Coronary artery (tissue), 2 donors: ENCODE measurements around the gene CUL2.
"Not testable (repeated sequence)": the region's sequence is repeated elsewhere in the genome, so short reads cannot be mapped to it uniquely, and the experiment has no call there.

Experiments
- DNase-seq: peaks from one replicate; pipeline ENCODE4 v3.0.0-alpha.2; 2017; ENCODE audit warnings: low spot score
- H3K27ac ChIP-seq, 2 donors: fragments of 200-600 bp; sonication (generic); one replicate each; pipeline ENCODE4 v1.5.1; 2016 to 2019
- H3K4me3 ChIP-seq: fragments of 200-600 bp; sonication (generic); 2 replicates; pipeline ENCODE4 v1.5.1; 2016; ENCODE audit warnings: mild to moderate bottlenecking, moderate library complexity
- TF ChIP-seq, protein P1 (sequence below): fragments of 200-600 bp; sonication (generic); IDR thresholded peaks from one replicate; pipeline ENCODE4 v1.5.1; 2019; ENCODE audit warnings: antibody characterized with exemption

Gene CUL2

DNA sequence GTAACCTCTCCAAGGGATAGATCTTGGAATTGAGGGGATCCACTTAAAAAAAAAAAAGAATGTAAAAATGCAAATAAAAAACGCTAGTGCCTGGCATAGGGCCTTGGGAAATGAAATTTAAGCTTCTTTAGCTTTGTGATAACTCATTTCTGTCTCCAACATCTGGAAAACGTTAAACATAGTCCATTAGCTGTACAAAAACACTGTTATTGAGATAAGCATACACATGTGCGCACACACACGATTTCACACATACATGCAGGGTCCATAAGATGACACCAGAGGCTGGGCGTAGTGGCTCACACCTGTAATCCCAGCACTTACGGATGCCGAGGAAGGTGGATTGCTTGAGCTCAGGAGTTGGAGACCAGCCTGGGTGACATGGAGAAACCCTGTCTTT lies 13.7 kb upstream of the CUL2 start:
- H3K4me3 ChIP-seq: no peak overlapping the region
- TF ChIP-seq, protein P1, sequence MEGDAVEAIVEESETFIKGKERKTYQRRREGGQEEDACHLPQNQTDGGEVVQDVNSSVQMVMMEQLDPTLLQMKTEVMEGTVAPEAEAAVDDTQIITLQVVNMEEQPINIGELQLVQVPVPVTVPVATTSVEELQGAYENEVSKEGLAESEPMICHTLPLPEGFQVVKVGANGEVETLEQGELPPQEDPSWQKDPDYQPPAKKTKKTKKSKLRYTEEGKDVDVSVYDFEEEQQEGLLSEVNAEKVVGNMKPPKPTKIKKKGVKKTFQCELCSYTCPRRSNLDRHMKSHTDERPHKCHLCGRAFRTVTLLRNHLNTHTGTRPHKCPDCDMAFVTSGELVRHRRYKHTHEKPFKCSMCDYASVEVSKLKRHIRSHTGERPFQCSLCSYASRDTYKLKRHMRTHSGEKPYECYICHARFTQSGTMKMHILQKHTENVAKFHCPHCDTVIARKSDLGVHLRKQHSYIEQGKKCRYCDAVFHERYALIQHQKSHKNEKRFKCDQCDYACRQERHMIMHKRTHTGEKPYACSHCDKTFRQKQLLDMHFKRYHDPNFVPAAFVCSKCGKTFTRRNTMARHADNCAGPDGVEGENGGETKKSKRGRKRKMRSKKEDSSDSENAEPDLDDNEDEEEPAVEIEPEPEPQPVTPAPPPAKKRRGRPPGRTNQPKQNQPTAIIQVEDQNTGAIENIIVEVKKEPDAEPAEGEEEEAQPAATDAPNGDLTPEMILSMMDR: no peak
- no peak for DNase-seq
- no peak overlapping the region for H3K27ac ChIP-seq

DNA sequence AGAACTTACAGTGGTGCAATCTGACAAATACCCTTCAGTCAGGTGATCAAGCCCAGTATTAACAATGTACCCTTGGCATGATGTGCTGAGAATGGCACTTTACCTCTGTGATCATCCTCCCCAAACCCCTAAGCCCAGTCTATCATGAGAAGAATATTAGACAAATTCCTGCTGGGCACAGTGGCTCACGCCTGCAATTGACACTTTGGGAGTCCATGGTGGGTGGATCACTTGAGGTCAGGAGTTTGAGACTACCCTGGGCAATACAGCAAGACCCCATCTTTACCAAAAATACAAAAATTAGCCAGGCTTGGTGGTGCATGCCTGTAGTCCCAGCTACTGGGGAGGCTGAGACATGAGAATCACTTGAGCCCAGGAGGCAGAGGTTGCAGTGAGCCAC lies 7.4 kb upstream of the CUL2 start:
- DNase-seq: no peak
- Histone ChIP-seq H3K4me3 (no peak overlapping the region), H3K27ac (no peak overlapping the region)
- TF ChIP-seq, protein P1: no peak

DNA sequence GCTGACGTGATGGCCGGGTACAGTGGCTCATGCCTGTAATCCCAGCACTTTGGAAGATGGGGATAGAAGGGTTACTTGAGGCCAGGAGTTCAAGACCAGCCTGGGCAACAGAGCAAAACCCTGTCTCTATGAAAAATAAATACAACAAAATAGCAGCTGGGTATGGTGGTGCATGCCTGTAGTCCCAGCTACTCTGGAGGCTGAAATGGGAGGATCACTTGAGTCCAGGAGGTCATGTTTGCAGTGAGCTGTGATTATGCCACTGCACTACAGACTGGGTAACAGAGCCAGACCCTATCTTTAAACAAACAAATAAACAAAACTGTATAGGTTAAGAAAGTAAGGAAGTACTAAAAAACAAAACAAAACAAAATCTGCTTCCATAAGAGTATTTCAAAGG lies 6.2 kb upstream of the CUL2 start:
- DNase-seq: no peak
- TF ChIP-seq, protein P1: no peak
- no peak overlapping the region for H3K27ac ChIP-seq

DNA sequence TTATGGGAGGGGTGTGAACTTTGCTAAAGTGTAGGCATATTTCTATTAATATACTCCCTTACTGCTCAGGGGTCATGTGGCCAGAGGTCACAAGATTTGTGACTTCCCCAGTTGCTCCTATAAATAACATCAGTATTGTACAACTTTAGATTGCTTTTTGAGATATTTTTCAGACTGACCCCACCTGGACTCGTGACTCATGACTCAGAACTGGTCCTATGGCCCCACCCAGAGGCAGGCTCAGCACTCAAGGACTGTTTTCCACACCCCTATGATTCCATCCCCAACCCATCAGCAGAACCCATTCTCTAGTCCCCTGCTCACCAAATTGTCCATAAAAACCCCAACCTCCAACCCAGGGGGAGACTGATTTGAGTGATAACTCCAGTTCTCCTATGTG lies 2.7 kb upstream of the CUL2 start:
- H3K4me3 ChIP-seq: no peak overlapping the region
- TF ChIP-seq, protein P1: no peak
- DNase-seq: no peak
- no peak overlapping the region for H3K27ac ChIP-seq

More for the DNA sequence above, 6.2 kb upstream of the CUL2 start:
- no peak overlapping the region for H3K4me3 ChIP-seq

DNA sequence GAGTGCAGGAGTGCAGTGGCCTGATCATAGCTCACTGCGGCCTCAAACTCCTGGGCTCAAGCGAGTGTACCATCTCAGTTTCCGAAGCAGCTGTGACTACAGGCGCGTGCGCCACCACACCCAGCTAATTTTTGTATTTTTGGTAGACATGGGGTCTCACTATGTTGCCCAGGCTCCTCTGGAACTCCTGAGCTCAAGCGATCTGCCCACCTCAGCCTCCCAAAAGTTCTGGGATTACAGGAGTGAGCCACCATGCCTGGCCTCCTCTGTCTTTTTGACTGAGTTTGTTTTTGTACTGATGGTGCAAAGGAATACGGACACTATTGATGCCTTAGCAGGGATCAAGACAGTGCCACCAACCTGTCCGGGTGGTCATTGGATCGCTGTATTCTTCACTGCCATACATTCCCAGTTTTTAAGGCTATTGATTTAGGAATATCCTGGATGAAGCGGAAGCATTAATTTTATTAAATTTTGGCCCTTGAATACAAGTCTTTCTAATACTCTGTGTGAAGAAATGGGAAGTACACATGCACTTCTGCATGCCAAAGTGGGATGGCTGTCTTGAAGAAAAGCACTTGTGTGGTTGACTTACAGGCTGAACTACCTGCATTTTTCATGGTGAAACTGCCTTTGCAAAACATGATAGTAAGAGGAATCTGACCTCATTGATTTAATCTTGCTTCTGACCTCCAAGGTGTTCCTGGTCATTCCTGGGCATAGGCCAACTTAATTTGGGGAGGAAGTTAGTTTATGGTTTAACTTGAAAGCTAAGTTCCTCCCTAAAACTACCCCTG lies 2.1 kb upstream of the CUL2 start:
- TF ChIP-seq, protein P1: no peak
- DNase-seq: no peak
- H3K27ac ChIP-seq: no peak overlapping the region
- no peak overlapping the region for H3K4me3 ChIP-seq

DNA sequence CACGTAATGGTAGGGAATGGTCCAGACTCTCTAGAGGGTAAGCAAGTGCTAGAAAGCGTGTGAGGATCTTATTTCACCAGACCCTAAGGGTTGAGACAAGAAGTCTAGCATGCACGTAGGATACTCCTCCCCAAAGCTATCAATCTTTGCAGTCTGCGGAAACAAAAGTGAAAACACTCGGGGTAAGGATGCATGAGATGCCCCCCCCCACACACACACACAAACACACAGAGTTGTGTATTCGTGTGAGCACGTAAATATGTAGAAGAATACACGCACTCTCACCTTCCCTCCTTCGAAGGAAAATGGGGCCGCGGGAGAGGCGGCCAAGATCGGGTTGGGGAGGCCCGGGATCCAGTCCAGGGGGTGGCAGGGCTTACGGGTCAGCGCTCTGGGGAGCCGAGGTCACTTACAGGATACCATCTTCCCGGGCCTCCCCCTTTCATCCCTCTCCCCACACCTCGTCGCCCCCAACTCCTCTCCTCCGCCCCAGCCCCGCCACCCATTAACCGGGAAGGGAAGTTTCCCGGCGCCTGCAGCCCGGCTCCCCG lies 455 bp downstream of the CUL2 start:
- H3K27ac ChIP-seq: peak overlapping the region; percentile 77 to 97
- DNase-seq: no peak
- TF ChIP-seq, protein P1: no peak
- H3K4me3 ChIP-seq: peak overlapping the region; percentile 89

DNA sequence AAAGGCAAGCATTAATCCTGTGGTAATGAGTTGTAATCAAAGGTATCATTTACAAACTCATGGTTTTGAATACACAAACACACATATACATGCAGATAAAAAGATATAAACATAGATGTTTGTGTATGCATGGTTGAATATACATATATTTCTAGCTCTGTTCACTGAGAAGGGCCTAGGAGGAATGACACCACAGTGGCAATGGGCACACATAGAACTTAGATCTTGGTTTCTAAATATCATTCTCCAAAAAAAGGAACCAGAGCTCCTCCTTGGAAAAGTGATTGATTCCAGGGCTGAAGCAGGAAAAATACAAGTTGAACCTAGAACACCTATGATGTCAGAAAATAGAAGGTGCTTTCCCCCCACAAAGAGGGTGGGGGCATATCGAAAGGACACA lies 6.9 kb downstream of the CUL2 start:
- Histone ChIP-seq H3K27ac (no peak overlapping the region), H3K4me3 (no peak overlapping the region)
- no peak for DNase-seq
- TF ChIP-seq, protein P1: no peak

DNA sequence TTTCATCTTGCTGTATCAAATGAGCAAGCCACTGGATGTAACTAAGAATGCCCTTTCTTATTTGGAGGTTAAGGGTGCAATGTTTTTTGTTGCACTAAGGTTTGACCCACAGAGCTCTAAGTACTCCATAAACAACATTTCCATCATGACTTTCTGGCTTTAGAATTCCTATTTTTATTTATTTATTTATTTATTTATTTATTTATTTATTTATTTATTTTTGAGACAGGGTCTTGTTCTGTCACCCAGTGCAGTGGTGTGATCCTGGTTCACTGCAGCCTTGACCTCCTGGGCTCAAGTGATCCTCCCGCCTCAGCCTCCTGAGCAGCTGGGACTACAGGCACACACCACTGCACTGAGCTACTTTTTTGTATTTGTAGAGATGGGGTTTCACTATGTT lies 9.9 kb downstream of the CUL2 start:
- not testable (repeated sequence) for H3K4me3 ChIP-seq, H3K27ac ChIP-seq

More for the DNA sequence above, 9.9 kb downstream of the CUL2 start:
- not testable (repeated sequence) for DNase-seq
